Activated naive CD8-positive, alpha-beta T cell treated with anti-CD3 and anti-CD28 coated beads for 36 hours (primary cell): ENCODE measurements around the gene MEDAG. TPM values are rescaled to one million over a fixed set of nuclear protein-coding genes. Genes with fewer than 3 reads are reported as not detected.
"Not testable (repeated sequence)": the region's sequence is repeated elsewhere in the genome, so short reads cannot be mapped to it uniquely, and the experiment has no call there.

Experiments used
- DNase-seq: peaks from one replicate; pipeline ENCODE4 v3.0.0; 2021
- H3K27ac Mint-ChIP-seq: one replicate; pipeline ENCODE4 v1.8.0; 2022; ENCODE audit warnings: mild to moderate bottlenecking, moderate library complexity, mixed read lengths
- H3K27me3 Mint-ChIP-seq: one replicate; pipeline ENCODE4 v1.8.0; 2022; ENCODE audit warnings: mild to moderate bottlenecking, mixed read lengths
- H3K36me3 Mint-ChIP-seq: one replicate; pipeline ENCODE4 v1.8.0; 2021; ENCODE audit warnings: mild to moderate bottlenecking, mixed read lengths
- H3K4me1 Mint-ChIP-seq: one replicate; pipeline ENCODE4 v1.8.0; 2021; ENCODE audit warnings: mixed read lengths
- H3K4me3 Mint-ChIP-seq: one replicate; pipeline ENCODE4 v1.8.0; 2022; ENCODE audit warnings: mild to moderate bottlenecking, moderate library complexity, mixed read lengths
- H3K9me3 Mint-ChIP-seq: one replicate; pipeline ENCODE4 v1.8.0; 2022; ENCODE audit warnings: mixed read lengths
- total RNA-seq, 2 experiments: library from RNA; stranded (reverse); gene quantifications; one replicate each; pipeline ENCODE4 v1.2.3, GENCODE V29; 2021

The MEDAG gene
- total RNA-seq, 2 experiments from 2014 or later, result not detected

DNA sequence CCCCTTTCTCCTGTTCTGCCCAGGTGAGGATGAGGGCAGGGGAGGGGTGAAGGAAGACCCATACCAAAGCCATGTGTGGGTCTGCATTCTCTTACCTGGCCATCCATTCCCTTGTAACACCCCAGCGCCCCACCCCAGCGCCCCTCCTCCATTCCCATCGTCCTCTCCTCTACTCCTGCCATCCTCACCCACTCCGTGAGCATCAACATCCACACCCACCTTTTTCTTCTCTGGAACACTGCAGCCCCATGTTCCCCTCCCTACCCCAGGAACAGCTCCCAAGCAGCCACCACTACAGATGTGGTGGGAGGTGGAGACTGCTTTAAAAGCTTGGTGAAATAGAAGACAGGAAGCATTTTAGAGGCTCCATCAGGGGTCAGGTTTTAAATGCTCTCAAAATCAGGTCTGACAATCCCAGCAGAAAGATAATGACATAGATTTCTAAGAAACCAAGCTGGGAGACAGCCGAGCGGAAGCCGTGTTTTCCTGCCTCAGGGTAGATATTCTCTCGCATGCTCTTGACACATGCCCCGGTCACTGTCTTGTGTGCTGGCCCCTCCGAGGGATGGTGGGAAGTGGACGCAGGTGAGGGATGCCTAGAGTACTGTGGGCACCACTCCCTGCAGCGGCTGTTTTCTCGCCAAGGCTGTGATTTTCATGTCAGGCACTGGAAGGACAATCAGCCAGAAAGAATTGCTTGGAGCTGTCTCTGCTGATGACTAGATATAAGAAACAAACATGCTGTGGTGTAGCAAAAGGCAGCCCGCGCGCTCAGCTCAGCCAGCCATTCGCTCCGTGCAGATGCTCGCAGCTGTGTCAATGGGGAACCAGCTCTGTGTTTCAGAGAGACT lies 9.8 kb downstream of the MEDAG start:
- H3K4me1 Mint-ChIP-seq, result no peaks in the 10 kb centered on the region
- H3K27ac Mint-ChIP-seq, result no peak overlapping the region
- no peaks in the 10 kb centered on the region for H3K9me3 Mint-ChIP-seq
- H3K36me3 Mint-ChIP-seq, result no peaks in the 10 kb centered on the region
- no peak overlapping the region for H3K4me3 Mint-ChIP-seq
- DNase-seq, result no peak
- H3K27me3 Mint-ChIP-seq, result peaks cover 53% of the 10 kb centered on the region

DNA sequence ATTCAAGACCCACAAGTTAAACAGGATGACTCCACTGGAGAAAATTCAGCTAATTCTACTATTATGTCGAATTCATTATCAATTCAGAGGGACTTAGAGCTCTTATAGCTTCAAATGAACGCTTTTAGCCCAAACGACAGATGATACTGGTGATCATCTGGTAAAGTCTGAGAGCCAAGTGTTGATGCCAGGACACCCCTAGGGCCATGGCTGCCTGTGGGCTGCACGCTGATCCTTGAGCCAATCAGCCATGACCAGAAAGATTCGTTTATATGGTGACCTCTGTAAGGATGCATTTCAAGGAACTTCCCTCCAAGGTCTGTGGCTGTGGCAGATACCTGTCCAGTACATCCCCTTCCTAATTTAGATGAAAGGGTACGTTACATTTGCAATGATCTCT lies 10.9 kb downstream of the MEDAG start:
- H3K27me3 Mint-ChIP-seq, result peaks cover 50% of the 10 kb centered on the region

DNA sequence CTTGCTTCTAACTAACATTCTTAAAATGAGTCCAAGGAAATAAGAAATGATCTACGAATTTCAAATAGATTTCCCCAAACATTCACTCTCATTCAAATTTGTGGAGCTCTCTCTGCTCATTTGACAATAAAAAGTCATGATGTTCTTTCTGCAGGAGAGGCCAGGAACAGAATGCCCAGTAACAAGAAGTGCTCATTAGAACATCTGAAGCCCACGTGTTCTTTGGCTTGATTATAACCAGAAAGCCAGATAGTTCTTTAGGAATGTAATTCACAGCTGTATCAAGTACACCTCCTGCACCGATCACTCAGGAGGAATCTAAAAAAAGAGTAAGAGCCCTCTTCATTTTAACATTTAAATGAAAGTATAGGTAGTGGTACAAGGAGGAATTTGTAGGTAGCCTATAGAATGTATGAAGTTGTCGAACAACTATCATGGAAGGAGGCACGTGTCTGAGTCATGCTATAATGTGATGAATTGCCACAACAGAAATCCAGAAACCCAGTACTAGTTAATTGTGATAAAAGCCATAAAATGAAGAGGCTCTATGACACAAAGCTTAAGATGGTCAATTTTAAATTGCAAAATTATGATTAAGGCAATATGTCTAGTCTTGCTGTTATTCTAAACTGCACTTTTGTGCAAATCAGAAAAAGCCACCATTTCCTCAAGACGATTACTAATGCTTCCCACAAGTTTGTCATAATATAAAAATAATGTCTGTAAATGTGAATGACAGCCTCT lies 12.8 kb downstream of the MEDAG start:
- Mint-ChIP-seq H3K27me3 (peaks cover 49% of the 10 kb centered on the region), H3K4me1 (no peaks in the 10 kb centered on the region), H3K36me3 (no peaks in the 10 kb centered on the region), H3K27ac (no peak overlapping the region), H3K9me3 (no peaks in the 10 kb centered on the region), H3K4me3 (no peak overlapping the region)
- DNase-seq, result no peak

More for the DNA sequence above, 10.9 kb downstream of the MEDAG start:
- no peak overlapping the region for H3K4me3 Mint-ChIP-seq
- H3K27ac Mint-ChIP-seq, result no peak overlapping the region
- no peak for DNase-seq
- H3K9me3 Mint-ChIP-seq, result no peaks in the 10 kb centered on the region
- no peaks in the 10 kb centered on the region for H3K36me3 Mint-ChIP-seq
- H3K4me1 Mint-ChIP-seq, result no peaks in the 10 kb centered on the region

DNA sequence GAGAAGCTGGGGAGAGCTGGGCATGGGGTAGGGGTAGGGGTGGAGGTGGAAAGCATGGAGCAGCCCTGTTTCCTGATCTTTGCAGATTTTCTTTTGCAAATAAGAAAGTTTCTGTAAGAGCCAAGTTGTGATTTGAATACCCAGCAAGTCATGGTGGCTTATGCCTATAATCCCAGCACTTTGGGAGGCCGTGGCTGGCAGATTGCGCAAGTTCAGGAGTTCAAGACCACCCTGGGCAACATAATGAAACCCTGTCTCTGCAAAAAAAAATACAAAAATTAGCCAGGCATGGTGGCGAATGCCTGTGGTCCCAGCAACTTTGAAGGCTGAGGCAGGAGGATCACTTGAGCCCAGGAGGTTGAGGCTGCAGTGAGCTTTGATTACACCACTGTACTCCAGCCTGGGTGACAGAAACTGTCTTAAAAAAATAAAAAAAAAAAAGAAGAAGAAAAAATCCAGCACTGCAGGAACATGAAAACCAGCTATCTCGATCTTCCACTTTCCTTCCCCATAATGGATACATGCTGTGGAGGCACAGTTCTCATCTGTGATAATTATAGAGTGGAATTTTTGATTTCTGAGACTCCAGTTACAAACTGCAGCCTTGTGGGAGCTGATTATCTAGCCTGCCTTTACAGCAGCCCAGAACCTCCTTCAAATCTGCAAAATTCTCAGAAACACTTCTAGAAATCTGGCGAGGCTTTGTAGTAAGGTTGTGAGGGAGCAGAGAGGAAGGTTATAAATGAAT lies 14.3 kb downstream of the MEDAG start:
- Mint-ChIP-seq H3K27me3 (peaks cover 45% of the 10 kb centered on the region), H3K9me3 (no peaks in the 10 kb centered on the region), H3K4me1 (peaks cover 5% of the 10 kb centered on the region), H3K36me3 (no peaks in the 10 kb centered on the region), H3K4me3 (no peak overlapping the region), H3K27ac (no peak overlapping the region)
- DNase-seq, result no peak

DNA sequence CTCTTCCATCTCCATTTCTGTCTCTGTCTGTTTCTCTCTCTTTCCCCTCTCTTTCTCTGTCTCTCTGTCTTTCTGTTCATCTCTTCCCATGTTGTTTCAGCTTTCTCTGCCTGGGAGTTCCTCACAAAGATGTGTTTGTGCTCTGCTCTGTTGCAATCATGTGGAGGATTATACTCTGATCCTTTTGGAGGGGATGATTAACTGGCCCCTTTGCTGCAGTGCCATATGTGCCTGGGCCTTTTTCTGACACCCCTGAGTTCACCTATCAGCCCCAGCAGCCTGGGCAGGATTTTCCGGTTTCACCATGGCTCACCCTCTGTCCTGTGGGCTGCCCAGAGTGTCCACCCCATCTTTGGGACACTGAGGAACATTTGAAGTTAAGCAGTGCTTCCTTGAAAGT lies 17.3 kb downstream of the MEDAG start:
- DNase-seq, result no peak
- H3K36me3 Mint-ChIP-seq, result no peaks in the 10 kb centered on the region
- H3K4me1 Mint-ChIP-seq, result peaks cover 17% of the 10 kb centered on the region
- no peak overlapping the region for H3K4me3 Mint-ChIP-seq
- H3K27me3 Mint-ChIP-seq, result peaks cover 35% of the 10 kb centered on the region
- H3K9me3 Mint-ChIP-seq, result no peaks in the 10 kb centered on the region
- H3K27ac Mint-ChIP-seq, result no peak overlapping the region

DNA sequence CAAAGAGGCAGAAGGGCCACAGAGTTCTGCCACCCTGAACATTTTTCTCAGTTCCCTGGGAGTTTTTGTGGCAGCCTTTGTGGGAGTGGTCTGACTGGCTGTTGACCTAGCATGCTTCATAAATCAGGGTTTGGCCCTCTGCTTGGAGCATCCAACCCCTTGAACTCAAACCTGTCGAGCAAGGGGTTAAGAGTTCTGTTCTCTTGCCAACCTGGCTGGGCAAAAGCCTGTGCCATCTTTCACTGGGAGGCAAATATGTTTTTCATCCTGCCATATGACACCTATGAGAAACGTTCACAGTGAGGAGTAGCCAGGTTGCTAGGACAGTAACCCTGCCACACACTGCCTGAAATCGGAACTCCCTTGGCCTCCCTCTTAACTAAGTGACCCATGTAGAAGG lies 18.6 kb downstream of the MEDAG start:
- Mint-ChIP-seq H3K9me3 (no peaks in the 10 kb centered on the region), H3K27me3 (peaks cover 38% of the 10 kb centered on the region), H3K36me3 (no peaks in the 10 kb centered on the region), H3K4me3 (no peak overlapping the region), H3K27ac (no peak overlapping the region), H3K4me1 (peaks cover 17% of the 10 kb centered on the region)
- DNase-seq, result no peak

DNA sequence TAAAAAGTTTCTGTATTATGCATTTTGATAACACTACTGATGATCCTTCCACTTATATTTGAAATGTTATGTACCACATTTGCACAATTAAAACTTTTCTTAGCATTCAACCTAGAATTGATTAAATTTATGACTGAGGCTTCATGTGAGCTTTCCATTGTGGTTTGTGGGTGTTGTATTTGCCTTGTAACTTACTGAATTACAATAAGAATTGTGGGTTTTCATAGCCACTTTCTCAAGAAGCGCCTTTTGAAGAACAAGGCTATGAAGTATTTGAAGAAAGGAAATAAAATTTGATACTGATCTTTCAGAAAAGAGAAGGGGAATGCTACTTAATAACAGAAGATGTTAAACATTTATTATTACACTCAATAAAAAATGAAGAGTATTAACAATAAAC lies 19.4 kb downstream of the MEDAG start:
- peaks cover 17% of the 10 kb centered on the region for H3K4me1 Mint-ChIP-seq
- H3K36me3 Mint-ChIP-seq, result no peaks in the 10 kb centered on the region
- no peaks in the 10 kb centered on the region for H3K9me3 Mint-ChIP-seq

DNA sequence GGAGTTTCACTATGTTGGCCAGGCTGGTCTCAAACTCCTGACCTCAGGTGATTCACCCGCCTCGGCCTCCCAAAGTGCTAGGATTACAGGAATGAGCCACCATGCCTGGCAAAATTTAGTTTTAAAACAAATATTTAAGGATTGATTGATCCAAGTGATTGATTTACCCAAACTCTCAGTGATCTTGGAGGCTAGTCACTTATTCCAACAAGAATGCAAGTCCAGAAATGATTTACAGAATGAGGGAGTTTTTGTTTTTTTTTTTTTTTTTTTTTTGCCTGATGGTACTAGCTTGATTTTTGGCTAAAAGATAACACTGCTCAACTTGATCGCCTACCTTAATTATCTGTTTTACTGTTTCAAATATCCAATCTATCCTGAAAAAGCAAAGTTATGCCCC lies 20.7 kb downstream of the MEDAG start:
- Mint-ChIP-seq H3K4me3 (no peak overlapping the region), H3K27me3 (peaks cover 45% of the 10 kb centered on the region), H3K9me3 (no peaks in the 10 kb centered on the region), H3K36me3 (no peaks in the 10 kb centered on the region), H3K4me1 (peaks cover 17% of the 10 kb centered on the region), H3K27ac (no peak overlapping the region)
- DNase-seq, result no peak

More for the DNA sequence above, 19.4 kb downstream of the MEDAG start:
- DNase-seq, result no peak
- Mint-ChIP-seq H3K27ac (no peak overlapping the region), H3K4me3 (no peak overlapping the region), H3K27me3 (peaks cover 40% of the 10 kb centered on the region)

DNA sequence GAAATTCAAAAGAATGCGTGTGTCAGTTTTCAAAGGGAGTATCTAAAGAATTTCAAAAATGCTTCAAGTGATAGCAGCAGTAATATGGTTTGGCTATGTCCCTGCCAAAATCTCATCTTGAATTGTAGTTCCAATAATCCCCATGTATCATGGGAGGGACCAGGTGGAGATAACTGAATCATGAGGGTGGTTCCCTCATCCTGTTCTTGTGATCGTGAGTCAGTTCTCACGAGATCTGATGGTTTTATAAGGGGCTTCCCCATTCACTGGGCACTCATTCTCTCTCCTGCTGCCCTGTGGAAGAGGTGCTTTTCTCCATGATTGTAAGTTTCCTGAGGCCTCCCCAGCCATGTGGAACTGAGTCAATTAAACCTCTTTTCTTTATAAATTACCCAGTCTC lies 21.1 kb downstream of the MEDAG start:
- not testable (repeated sequence) for DNase-seq, H3K36me3 Mint-ChIP-seq, H3K27ac Mint-ChIP-seq, H3K4me3 Mint-ChIP-seq, H3K9me3 Mint-ChIP-seq
- H3K4me1 Mint-ChIP-seq, result peaks cover 17% of the 10 kb centered on the region
- peaks cover 49% of the 10 kb centered on the region for H3K27me3 Mint-ChIP-seq

DNA sequence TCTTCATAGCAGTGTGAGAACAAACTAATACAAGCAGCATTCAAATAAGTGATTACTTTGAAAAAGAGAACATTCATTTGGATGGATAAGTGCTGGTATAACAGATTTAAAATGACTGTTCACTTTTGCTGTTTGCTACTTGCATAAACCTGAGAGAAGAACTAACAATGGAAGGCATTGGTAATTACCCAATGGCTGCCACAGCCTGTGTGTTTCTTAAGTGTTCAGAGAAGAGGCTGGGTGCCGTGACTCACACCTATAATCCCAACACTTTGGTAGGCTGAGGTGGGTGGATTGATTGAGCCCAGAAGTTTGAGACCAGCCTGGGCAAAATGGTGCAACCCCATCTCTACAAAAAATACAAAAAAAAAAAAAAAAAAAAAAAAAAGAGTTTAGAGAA lies 21.5 kb downstream of the MEDAG start:
- Mint-ChIP-seq H3K4me1 (peaks cover 17% of the 10 kb centered on the region), H3K27me3 (peaks cover 51% of the 10 kb centered on the region), H3K4me3 (no peak overlapping the region), H3K27ac (no peak overlapping the region), H3K9me3 (no peaks in the 10 kb centered on the region), H3K36me3 (no peaks in the 10 kb centered on the region)
- no peak for DNase-seq

DNA sequence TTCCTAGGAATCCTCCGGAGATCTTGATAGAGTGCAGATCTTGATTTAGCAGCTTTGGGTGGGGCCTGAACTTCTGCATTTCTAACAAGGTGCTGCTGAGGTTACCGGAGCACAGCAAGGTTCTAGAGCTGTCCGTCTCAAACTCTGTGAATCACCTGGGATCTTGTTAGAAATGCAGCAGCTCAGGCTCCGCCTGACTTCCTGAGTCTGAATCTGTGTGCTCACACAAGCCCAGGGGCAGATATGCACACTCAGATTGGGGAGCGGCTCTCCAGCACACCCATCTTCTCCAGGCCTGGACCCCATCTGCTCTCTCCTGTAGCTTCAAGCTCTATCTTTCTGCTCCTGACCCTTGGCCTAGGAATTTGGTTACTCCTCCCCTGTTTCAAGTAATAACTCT lies 22.9 kb downstream of the MEDAG start:
- Mint-ChIP-seq H3K27me3 (peaks cover 54% of the 10 kb centered on the region), H3K4me1 (peaks cover 17% of the 10 kb centered on the region), H3K4me3 (no peak overlapping the region), H3K36me3 (no peaks in the 10 kb centered on the region), H3K9me3 (no peaks in the 10 kb centered on the region), H3K27ac (no peak overlapping the region)
- DNase-seq, result no peak

DNA sequence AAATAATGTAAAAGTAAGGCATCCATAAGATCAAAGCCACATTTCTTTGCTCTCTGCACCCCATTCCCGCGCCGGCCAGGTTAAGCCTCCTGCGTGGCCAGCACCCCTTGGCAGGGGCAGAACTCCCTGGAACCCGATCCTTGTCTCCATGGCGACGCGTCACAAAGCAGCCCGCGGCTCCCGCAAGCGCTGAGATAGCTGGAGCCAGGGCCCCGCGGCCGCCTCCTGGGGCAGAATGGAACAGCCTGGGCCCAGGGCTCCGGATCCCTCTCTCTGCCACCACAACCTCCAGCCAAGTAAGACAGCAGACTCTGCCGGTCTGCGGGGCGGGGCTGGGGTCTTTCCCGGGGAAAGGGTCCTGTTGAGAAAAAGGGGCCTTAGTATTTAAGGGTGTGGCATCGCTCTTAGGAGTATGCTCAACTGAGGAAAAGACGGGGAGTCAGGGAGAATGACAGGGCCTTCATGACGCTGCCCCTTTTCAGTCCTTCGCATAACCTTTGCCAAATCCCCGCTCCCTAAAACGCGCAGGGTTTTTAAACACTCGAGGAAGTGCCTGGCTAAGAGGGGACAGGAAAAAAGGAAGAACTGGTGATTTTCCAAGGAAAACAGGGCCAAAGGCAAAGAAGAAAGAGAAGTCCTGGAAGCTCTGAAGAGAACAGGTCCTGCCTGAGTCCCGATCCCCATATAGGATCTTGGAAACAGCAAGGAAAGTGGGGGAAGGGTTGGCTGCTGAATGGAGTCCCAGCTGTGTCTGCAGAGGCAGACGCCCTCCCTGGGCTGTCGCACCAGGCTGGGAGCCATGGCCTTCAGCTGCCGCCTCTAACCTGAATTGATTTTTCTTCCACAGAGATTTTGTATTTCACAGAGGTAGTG lies 26.6 kb downstream of the MEDAG start, which contains the start of gene TEX26:
Gene TEX26 (plus strand): TSS at position 176 of the 873 bp plus-strand sequence. CDS start 60 bp downstream, at position 236.
- Mint-ChIP-seq H3K4me3 (no peak within 1 kb of the TSS), H3K9me3 (no peaks in the 10 kb centered on the region), H3K27ac (no peak within 1 kb of the TSS), H3K4me1 (no peaks in the 10 kb centered on the region), H3K27me3 (peaks cover 41% of the 10 kb centered on the region), H3K36me3 (no peaks in the 10 kb centered on the region)
- DNase-seq, result no peak

DNA sequence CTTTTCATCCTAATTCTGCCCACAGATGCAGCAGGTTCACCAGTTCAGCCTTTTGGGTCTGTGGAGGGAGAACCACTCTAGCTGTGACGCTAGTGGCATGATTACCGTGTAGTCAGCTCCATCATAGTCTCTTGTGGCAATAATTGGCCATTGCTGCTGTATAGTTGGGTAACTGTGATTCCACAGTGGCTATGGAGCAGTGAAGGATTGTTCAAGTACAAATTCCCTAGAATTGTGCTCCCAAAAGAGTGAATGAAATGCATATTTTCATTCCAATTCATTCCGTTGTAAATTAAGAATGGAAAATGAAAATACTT lies 27.2 kb downstream of the MEDAG start:
- Mint-ChIP-seq H3K27me3 (peaks cover 41% of the 10 kb centered on the region), H3K4me1 (no peaks in the 10 kb centered on the region)
- DNase-seq, result no peak

DNA sequence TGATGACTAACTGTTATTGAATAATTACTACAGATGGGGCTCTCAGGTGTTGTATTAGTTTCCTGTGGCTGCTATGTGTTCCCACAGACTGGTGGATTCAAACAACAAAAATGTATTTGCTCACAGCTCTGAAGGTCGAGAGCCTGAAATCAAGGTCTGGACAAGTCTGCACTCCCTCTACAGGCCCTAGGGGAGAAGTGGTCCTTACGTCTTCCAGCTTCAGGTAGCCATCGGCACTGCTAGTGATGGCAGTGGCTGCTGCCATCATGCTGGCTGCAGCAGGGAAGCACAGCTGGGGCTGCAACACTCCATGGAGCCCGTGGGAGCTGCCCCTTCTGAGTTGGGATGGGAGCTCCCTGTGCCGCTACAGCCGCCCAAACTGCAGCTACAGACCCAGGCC lies 28.3 kb downstream of the MEDAG start:
- Mint-ChIP-seq H3K27me3 (peaks cover 38% of the 10 kb centered on the region), H3K4me1 (no peaks in the 10 kb centered on the region), H3K4me3 (no peak overlapping the region), H3K9me3 (no peaks in the 10 kb centered on the region), H3K27ac (no peak overlapping the region), H3K36me3 (no peaks in the 10 kb centered on the region)
- no peak for DNase-seq

More for the DNA sequence above, 27.2 kb downstream of the MEDAG start:
- H3K27ac Mint-ChIP-seq, result no peak overlapping the region
- no peaks in the 10 kb centered on the region for H3K36me3 Mint-ChIP-seq
- no peaks in the 10 kb centered on the region for H3K9me3 Mint-ChIP-seq
- no peak overlapping the region for H3K4me3 Mint-ChIP-seq
